RCC 7860 (cell line): Measurements from ENCODE around the gene IFITM10.
A peak's percentile ranks its signal among the peaks of the same experiment; 100 is the strongest.
"Not testable (repeated sequence)": the region's sequence is repeated elsewhere in the genome, so short reads cannot be mapped to it uniquely, and the experiment has no call there.

Source experiments
- DNase-seq: peaks from one replicate; pipeline ENCODE4 v3.0.0-alpha.2; 2015; ENCODE audit warnings: low spot score
- FAIRE-seq: peaks from 2 replicates; lab custom pipeline; 2012; peaks lifted over from hg19 to GRCh38; lab: Jason Lieb, UNC

IFITM10 gene

GRCh38 chr11:1693327-1694063 is 56.9 kb downstream of the IFITM10 start:
- DNase-seq (peak; percentile 17), FAIRE-seq (no peak)

- DNase-seq (no peak), FAIRE-seq (no peak)
Measured at GRCh38 chr11:1692708-1693326, 57.6 kb downstream of the IFITM10 start.

- DNase-seq (no peak), FAIRE-seq (no peak)
Measured at GRCh38 chr11:1691878-1692707, 58.3 kb downstream of the IFITM10 start.

- FAIRE-seq (no peak), DNase-seq (no peak)
Measured at GRCh38 chr11:1691026-1691877, 59.1 kb downstream of the IFITM10 start.

GRCh38 chr11:1690167-1691025 is 60.0 kb downstream of the IFITM10 start:
- FAIRE-seq (no peak), DNase-seq (no peak)

GRCh38 chr11:1689250-1690166 is 60.9 kb downstream of the IFITM10 start:
- not testable (repeated sequence) for DNase-seq, FAIRE-seq

GRCh38 chr11:1688336-1688947 is 62.0 kb downstream of the IFITM10 start:
- not testable (repeated sequence) for FAIRE-seq, DNase-seq

- DNase-seq, FAIRE-seq: not testable (repeated sequence)
Measured at GRCh38 chr11:1686220-1686619, 64.2 kb downstream of the IFITM10 start.

GRCh38 chr11:1684886-1685874 is 65.2 kb downstream of the IFITM10 start:
- DNase-seq, FAIRE-seq: not testable (repeated sequence)

GRCh38 chr11:1683904-1684572 is 66.4 kb downstream of the IFITM10 start:
- FAIRE-seq, DNase-seq: not testable (repeated sequence)

- DNase-seq, FAIRE-seq: not testable (repeated sequence)
Measured at GRCh38 chr11:1683216-1683615, 67.2 kb downstream of the IFITM10 start.
